Activated CD8-positive, alpha-beta memory T cell treated with anti-CD3 and anti-CD28 coated beads, Interleukin-2, amount 50 U/mL, for 24 hours (primary cell): ENCODE measurements around the gene ATP6V1B1.
"Not testable (repeated sequence)": the region's sequence is repeated elsewhere in the genome, so short reads cannot be mapped to it uniquely, and the experiment has no call there.

Source experiments
- DNase-seq: peaks from one replicate; pipeline ENCODE4 v3.0.0-alpha.2; 2020; ENCODE audit errors: extremely low read depth

ATP6V1B1 gene

DNA sequence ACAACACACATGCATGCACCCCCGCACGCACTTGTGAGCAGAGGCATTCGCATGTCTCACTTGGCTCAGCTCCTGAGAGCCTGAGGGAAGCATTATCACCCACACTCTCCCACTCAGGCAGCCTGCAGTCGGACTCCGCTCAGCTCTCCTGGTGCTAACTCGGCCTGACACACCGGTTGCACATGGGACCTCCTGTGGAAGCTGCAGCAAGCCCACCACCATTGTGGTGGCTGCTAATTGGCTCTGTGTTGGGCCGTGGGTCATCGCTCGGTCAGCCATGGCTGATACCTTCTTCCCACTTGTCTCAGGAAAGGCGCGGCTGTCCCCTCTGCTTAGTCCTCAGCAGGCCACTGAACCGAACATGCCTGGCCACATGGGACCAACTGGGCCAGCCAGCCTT lies 72.6 kb downstream of the ATP6V1B1 start:
- DNase-seq: no peak

DNA sequence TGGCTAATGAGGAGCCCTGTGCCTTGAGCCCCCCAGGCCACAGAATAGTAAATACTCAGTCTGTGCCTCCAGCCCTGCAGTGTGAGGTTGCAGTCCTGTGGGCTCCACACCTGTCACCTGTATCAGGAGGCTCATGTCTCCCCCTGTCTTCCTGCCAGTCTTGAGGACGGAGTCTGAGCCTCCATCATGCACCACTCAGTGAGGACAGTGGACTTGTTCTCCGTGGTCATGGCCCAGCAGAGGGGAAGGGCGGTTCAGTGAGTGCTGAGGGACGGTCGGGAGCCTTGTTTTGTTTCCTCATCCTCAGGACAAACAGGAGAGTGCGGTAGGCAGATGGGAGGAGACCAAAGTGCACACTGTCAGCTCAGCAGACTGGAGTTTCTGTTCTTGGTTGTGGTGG lies 76.1 kb downstream of the ATP6V1B1 start:
- DNase-seq: not testable (repeated sequence)
